Stimulated activated CD4-positive, alpha-beta T cell treated with anti-CD3 and anti-CD28 coated beads, Interleukin-1b, Interleukin-23, amount 100 ng/mL, for 1 hour (primary cell): Measurements from ENCODE around the gene PUS10.

ENCODE experiments used
- DNase-seq, 2 donors: peaks; one replicate each; pipeline ENCODE4 v3.0.0-alpha.2; 2020; ENCODE audit warnings: low read depth in 2 of 2

PUS10 gene

DNA sequence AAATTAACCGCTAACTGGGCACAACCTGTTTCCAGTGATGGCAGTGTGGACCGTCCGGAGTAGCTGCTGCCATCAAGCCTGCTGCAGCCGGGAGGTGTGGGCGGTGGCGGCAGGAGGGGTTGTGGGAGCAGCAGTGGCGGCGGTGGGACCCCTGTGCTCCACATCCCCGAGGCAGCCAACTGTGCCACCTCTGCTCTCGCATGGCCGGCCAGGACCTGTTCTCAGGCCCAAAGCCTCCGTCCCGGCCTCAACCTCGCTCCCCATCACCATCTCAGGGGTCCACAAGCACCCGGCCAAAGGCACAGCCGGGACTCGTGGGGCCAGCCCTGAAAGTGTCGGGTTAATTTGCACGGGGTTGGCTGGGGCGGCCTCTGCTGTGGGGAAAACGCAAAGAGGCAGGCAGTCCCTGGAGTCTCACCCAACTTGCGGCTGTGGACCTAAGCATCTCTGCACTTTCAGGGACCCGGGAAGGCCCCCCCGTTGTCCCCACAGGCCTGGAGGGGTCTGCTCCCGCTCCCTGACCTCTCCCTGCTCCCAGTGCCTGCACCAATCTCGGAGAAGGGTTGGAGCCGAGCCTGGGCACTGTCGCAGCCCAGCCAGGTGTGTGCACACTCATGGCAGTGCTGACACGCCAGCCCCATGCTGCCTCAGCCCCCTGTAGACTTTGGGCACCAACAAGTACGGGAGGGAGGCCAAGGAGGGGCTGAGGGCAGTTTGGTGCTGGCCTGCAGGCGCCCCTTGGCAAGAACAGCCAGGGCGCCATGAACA lies 45.0 kb downstream of the PUS10 start:
- no peak for DNase-seq

- no peak for DNase-seq
Measured at GRCh38 chr2:60966507-60967405, 51.3 kb downstream of the PUS10 start.

DNA sequence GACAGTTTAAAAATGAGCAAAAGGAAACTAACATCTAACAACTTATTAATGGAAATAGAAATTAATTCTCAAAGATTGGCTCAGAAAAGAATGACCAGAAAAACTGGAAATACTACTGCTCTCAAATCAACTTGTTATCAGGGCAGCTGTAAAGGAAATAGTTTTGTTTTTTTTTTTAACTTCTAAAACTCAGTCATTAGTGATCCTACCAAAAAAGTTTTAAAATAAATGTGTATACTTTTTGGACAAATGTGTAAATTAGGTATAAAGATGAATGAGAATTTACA lies 52.6 kb downstream of the PUS10 start:
- no peak for DNase-seq

DNA sequence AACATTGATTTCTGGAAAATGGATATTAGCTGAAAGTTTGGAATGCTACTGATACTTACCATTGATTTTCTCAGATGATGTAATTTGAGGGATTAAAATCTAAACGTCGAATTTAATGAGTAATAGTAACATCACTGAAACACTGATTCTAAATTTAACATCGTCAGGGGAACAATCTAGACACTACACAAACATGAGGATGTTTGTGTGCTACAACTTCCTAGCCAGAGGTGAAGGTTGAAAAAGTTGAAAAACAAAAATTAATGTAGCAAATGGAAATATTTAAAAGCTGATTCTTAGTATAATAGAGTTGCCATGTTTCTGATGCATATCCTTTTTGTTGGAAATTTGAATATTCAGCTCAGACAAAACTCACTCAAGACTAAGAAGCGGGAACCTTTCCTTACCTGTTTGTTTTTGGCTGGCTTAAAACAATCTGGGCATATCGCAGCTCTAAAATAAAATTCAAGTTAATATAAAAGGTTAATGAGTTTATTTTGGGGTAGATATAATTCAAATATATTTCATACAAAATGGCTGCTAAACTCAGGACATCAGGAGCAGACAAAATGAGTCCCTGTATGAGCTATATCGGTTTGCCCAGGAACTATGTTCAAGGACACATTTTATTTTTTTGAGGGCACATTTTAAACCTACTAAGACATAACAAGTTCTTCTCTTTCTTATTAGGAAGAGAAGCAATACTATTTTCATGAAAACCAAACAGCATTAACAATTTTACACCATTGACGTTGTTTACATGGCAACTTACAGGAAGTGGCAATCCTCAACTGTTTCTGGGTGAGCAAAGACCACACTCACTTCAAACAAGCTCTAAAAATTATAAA lies 53.2 kb downstream of the PUS10 start:
- DNase-seq: no peak

DNA sequence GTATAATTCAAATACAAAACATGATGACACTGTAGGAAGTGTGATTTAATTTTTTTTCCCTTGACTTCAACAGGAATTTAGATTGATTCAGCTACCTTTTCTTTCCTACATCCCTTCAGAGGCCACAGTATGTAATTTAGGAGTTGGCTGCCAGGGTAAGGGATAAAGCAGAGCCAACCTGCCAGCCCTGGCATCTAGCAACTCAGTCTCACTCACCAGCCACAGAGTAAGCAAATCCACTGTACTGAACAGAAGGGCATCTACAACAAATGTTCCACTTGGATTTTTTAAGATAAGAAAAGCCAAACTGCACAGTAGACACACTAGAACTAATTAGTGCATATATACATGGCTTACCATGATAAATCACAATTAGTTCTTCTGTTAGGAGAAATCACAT lies 54.9 kb downstream of the PUS10 start:
- DNase-seq: no peak

DNA sequence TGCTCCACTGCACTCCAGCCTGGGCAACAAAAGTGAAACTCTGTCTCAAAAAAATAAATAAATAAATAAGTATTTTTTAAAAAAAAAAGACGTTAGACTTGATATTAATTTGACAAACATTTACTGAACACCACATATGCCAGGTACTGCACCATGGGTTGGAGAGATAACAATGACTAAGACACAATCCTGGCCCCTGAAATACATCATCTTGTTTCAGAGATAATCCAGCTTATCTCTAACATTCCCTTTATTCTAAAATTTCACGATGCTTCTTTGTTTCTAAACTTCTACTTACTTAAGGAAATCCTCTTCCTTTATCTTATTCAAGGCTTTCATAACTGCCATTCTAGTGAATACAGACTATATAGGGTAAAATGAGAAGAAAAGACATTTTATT lies 55.5 kb downstream of the PUS10 start:
- DNase-seq: no peak

DNA sequence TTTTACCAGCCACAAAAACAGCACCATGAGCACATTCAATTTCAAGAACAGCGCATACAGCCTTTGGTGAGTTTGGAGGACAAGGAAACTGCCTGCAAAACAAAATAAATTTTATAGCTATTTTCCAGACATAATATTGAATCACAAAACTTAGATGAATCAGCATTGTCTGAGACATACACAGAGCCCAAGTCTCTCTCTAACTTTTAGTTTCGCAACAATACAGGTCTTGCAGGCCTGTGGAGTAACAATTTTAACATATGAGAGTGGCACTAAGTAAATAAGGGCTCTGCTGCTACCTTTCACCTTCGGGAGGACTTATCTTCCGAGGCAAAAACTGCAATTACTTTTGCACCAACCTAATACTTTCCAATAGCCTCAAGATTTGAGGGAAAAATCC lies 56.6 kb downstream of the PUS10 start:
- DNase-seq: no peak

- no peak for DNase-seq
Measured at GRCh38 chr2:60960706-60961105, 57.3 kb downstream of the PUS10 start.

DNA sequence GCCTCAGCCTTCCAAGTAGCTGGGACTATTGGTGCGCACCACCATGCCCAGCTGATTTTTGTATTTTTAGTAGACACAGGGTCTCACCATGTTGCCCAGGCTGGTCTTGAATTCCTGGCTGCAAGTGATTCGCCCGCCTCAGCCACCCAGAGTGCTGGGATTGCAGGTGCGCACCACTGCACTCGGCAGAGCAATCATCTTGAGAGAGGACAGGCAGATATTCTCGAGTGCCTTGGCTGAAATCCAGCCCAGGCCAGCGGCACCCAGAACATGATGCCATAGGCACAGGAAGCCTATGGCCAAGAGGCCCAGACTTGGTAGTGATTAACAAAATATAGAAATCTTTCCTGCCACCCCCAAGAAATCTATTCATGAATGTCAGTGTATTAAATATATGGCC lies 58.6 kb downstream of the PUS10 start:
- no peak for DNase-seq

GRCh38 chr2:60958800-60959199 lies 59.3 kb downstream of the PUS10 start:
- DNase-seq: no peak

DNA sequence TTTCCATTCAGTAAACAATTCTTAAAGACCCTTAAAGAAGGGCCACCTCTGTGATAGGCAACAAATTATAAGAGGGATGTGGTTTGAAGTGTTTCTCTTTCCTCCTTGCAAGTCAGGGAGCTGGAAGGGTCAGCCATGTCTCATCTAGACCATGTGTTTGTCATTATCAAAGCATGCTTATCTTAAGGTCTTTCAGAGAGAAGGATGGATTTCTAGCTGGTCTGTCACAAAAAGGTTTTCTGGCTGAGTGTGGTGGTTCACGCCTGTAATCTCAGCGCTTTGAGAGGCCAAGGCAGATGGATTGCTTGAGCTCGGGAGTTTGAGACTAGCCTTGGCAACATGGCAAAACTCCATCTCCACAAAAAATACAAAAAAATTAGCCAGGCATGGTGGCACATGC lies 59.7 kb downstream of the PUS10 start:
- DNase-seq: no peak

DNA sequence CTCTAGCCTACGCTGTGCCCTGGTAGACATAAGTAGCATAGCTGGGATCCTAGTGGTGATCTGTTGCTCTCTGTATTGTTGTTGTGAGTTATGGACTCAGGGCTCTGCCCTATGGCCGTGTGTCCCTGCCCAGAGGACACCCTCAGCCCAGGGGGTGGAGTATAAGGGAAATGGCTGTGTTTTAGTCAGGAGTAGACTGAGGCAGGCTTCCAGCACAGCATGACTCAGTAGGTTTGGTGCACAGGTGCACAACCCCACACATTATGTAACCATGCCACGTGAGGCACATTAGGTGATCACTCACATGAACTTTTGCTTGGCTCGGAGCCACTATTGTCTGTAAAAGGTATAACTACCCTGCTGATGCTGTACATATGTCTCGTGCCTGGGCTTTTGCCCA lies 60.4 kb downstream of the PUS10 start:
- DNase-seq: no peak

GRCh38 chr2:60957224-60957623 lies 60.8 kb downstream of the PUS10 start:
- no peak for DNase-seq

DNA sequence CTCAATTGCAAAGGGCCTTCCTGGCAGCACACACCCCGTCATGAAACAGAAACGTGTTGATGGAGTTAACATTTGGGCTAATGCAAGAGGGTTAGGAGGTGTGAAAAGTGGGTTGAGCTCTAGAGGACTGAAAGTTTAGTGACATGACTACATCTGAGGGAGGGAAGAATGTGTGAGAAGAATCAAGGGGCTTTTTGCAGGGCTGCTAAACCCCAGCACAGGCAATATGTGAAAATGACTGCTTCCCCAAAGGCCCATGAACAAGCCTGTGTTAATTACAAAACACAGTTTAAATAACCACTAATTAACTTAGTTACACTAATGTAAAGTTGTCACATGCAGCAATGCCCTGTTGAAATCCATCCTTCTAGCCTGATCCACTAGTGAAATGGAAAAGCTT lies 63.9 kb downstream of the PUS10 start:
- DNase-seq: no peak

DNA sequence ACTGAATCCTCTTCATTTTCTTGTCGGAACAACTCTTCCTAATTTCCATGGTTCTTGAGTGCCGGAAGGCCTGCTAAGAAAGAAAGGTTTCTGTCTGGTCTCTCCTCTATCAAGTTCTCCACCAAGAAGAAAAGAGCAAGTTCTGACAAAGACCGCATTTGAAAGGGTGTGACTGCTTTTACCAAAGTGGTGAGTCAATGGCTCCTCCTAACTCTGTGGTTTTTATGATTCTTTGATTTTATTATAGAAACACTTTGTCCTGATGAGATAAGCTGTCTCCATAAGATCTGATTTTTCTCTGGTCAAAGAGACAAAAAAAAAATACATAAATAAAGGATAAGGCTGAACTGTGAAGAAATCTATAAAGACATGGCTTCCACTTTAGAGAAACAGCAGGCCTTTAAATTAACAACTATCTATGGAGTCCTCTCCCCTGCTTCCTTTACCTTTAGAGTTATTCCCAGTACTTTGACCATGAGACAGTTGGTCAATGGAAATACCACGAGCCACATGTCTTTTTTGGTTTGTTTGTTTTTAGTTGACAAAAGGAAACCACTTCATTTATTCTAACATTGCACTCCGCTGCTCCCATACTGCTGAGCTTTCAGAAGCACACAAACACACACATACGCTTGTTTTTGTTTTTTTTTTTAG lies 69.0 kb downstream of the PUS10 start:
- DNase-seq: no peak

DNA sequence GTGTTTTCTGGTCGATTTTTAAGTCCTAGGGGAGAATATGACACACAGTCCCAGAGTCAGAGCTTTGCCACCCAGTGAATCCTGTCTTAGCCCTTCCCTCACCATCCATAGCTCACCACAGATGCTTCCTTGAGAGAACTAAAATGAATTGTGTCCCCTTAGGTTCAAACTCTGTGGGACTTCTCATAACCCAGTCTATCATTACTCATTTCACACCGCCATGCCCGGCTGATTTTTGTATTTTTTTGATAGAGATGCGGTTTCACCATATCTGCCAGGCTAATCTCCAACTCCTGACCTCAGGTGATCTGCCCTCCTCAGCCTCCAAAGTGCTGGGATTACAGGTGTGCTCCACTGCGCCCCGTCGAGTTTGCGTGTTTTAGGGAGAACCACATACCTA lies 69.9 kb downstream of the PUS10 start:
- DNase-seq: no peak

- DNase-seq: no peak
Measured at GRCh38 chr2:60947056-60947455, 71.0 kb downstream of the PUS10 start.

DNA sequence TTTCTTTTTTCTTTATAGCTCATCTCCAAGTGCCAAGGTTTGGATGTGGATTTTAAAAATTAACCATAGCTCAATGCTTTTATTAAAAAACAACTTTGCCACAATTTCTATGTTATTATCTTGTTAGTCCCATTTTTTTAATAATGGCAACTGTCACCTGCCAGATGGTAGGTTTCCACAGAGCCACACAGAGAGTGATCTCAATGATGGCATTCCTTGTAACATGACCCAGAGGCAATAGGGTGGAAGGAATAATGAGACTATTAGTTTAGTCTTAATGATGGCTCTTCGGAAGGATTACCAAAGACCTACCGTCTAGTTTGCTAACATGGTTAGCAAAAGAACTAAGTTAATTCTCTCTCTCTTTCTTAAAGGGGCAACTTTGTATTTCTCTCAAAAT lies 72.7 kb downstream of the PUS10 start:
- no peak for DNase-seq

- no peak for DNase-seq
Measured at GRCh38 chr2:60939622-60940021, 78.4 kb downstream of the PUS10 start.

- no peak for DNase-seq
Measured at GRCh38 chr2:60938301-60938700, 79.8 kb downstream of the PUS10 start.

DNA sequence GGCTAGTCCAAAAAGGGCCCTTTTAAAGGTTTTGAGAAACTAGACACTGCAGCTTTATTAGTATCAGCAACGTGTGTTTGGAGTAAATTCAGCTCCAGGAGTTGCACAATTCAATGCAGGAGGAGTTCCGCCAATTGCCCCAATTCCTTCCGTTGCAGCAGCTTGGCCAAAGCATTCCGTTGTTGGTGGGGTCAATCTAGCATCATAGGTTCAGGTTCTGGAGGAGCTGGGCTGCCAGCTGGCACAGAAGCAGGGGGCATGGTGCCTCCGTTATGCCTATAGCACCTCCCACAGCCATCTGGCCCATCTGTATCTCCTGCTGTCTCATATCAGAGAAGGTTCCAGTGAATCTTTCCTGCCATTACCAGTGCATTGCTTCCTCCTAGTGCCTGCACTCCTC lies 81.3 kb downstream of the PUS10 start:
- no peak for DNase-seq

DNA sequence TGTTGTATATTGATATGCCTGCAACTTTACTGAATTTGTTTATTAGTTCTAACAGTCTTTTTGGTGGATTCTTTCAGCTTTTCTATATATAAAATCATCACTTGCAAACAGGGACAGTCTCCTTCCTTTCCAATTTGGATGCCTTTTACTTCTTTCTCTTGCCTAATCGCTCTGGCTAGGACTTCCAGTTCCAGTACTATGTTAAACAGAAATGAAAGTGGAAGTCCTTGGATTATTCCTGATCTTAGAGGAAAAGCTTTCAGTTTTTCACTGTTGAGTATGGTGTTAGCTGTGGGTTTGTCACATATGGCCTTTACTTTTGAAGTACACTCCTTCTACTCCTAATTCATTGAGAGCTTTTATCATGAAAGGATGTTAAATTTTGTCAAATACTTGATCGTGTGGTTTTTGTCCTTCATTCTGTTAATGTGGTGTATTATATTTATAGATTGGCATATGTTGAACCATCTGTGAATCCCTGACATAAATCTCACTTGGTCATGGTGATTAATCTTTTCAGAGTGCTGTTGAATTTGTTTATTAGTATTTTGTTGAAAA lies 83.8 kb downstream of the PUS10 start:
- no peak for DNase-seq
